Neural progenitor cell (in vitro differentiated cells): ENCODE data around the gene CBFA2T3.

ENCODE experiments used
- CTCF ChIP-seq: fragments of 200-600 bp; sonication (generic); IDR thresholded peaks from 2 replicates; pipeline ENCODE4 v1.5.1; 2017; ENCODE audit warnings: antibody characterized with exemption, mild to moderate bottlenecking
- EZH2 ChIP-seq: fragments of 200-600 bp; sonication (generic); IDR thresholded peaks from 2 replicates; pipeline ENCODE4 v1.6.1; 2017; ENCODE audit warnings: antibody characterized with exemption, mild to moderate bottlenecking, moderate library complexity
- EZH2phosphoT487 ChIP-seq: fragments of 200-600 bp; sonication (generic); IDR thresholded peaks from 2 replicates; pipeline ENCODE4 v1.6.1; 2017; ENCODE audit warnings: antibody characterized with exemption

- TF ChIP-seq CTCF: no peak
- no peak for TF ChIP-seq EZH2
- TF ChIP-seq EZH2phosphoT487: no peak
Measured at GRCh38 chr16:88937206-88937621, 39.8 kb downstream of the CBFA2T3 start.
